WTC11 (cell line): Measurements from ENCODE around the gene INPP4B. TPM values are rescaled to one million over a fixed set of nuclear protein-coding genes. Genes with fewer than 3 reads are reported as not detected.

Source experiments
- ATAC-seq: fragments of 200-7000 bp; cut with Tn5 transposase; 2 replicates; pipeline ENCODE4 v1.10.0; 2021; ENCODE audit warnings: mild to moderate bottlenecking, moderate library complexity
- CTCF ChIA-PET: fragments of 300-600 bp; sonication (Branson Sonifier 250); formaldehyde crosslinking; loops from one replicate; lab custom pipeline; 2021; ENCODE audit warnings: antibody characterized with exemption; lab: Charles Lee
- POLR2A ChIA-PET: fragments of 350-600 bp; sonication (Branson Sonifier 250); formaldehyde crosslinking; loops from one replicate; lab custom pipeline; 2021; ENCODE audit warnings: antibody characterized with exemption; lab: Charles Lee
- DNase-seq: peaks from one replicate; pipeline ENCODE4 v3.0.0; 2021; ENCODE audit warnings: low spot score
- H3K27ac Mint-ChIP-seq: 2 replicates; pipeline ENCODE4 v1.8.0; 2021; ENCODE audit warnings: mixed read lengths
- H3K27me3 Mint-ChIP-seq: 2 replicates; pipeline ENCODE4 v1.8.0; 2021; ENCODE audit warnings: low read depth, mild to moderate bottlenecking, moderate library complexity, mixed read lengths
- H3K36me3 Mint-ChIP-seq: 2 replicates; pipeline ENCODE4 v1.8.0; 2021; ENCODE audit warnings: mixed read lengths
- H3K4me1 Mint-ChIP-seq: 2 replicates; pipeline ENCODE4 v1.8.0; 2022; ENCODE audit warnings: mixed read lengths
- H3K4me3 Mint-ChIP-seq: 2 replicates; pipeline ENCODE4 v1.8.0; 2021; ENCODE audit warnings: mild to moderate bottlenecking, moderate library complexity, mixed read lengths
- H3K9me3 Mint-ChIP-seq: 2 replicates; pipeline ENCODE4 v1.8.0; 2021; ENCODE audit warnings: mixed read lengths
- CREB1 ChIP-seq: sonication (generic); formaldehyde crosslinking; IDR thresholded peaks from 2 replicates; pipeline ENCODE4 v1.8.0; 2023; ENCODE audit warnings: mild to moderate bottlenecking, missing genetic modification reagents
- ELF4 ChIP-seq: sonication (generic); formaldehyde crosslinking; IDR thresholded peaks from 2 replicates; pipeline ENCODE4 v1.8.1; 2022; ENCODE audit warnings: low read depth, mild to moderate bottlenecking, moderate library complexity, missing genetic modification reagents
- FOXJ3 ChIP-seq: sonication (generic); formaldehyde crosslinking; IDR thresholded peaks from 2 replicates; pipeline ENCODE4 v1.9.0; 2021; ENCODE audit warnings: missing genetic modification reagents, mild to moderate bottlenecking, borderline replicate concordance
- FOXK1 ChIP-seq: sonication (generic); formaldehyde crosslinking; IDR thresholded peaks from 2 replicates; pipeline ENCODE4 v1.8.0; 2022; ENCODE audit warnings: mild to moderate bottlenecking, moderate library complexity, missing genetic modification reagents
- GRHL2 ChIP-seq: fragments of 250-450 bp; sonication (Bioruptor Pico); IDR thresholded peaks from 2 replicates; pipeline ENCODE4 v1.8.0; 2022; ENCODE audit warnings: mild to moderate bottlenecking, moderate library complexity; ENCODE audit not compliant: insufficient replicate concordance, severe bottlenecking
- IRF2 ChIP-seq: sonication (generic); formaldehyde crosslinking; IDR thresholded peaks from 2 replicates; pipeline ENCODE4 v1.8.0; 2022; ENCODE audit warnings: low read depth, missing genetic modification reagents, borderline replicate concordance
- JAZF1 ChIP-seq: fragments of 250-450 bp; sonication (Bioruptor Pico); IDR thresholded peaks from 2 replicates; pipeline ENCODE4 v1.9.0; 2021; ENCODE audit warnings: moderate library complexity, mild to moderate bottlenecking, inconsistent platforms
- JUN ChIP-seq: sonication (generic); formaldehyde crosslinking; IDR thresholded peaks from 2 replicates; pipeline ENCODE4 v1.8.0; 2023; ENCODE audit warnings: mild to moderate bottlenecking, missing genetic modification reagents
- KAT7 ChIP-seq: sonication (generic); formaldehyde crosslinking; IDR thresholded peaks from 2 replicates; pipeline ENCODE4 v1.8.1; 2023; ENCODE audit warnings: missing genetic modification reagents, mild to moderate bottlenecking, borderline replicate concordance
- MYBL2 ChIP-seq: sonication (generic); formaldehyde crosslinking; IDR thresholded peaks from 2 replicates; pipeline ENCODE4 v1.8.1; 2023; ENCODE audit warnings: mild to moderate bottlenecking, moderate library complexity, missing genetic modification reagents
- NFE2L1 ChIP-seq: sonication (generic); formaldehyde crosslinking; IDR thresholded peaks from 2 replicates; pipeline ENCODE4 v1.8.1; 2023; ENCODE audit warnings: missing genetic modification reagents
- NR2C2 ChIP-seq: sonication (generic); formaldehyde crosslinking; IDR thresholded peaks from 2 replicates; pipeline ENCODE4 v1.8.0; 2022; ENCODE audit warnings: mild to moderate bottlenecking, missing genetic modification reagents
- NR3C1 ChIP-seq: sonication (generic); formaldehyde crosslinking; conservative IDR thresholded peaks from 2 replicates; pipeline ENCODE4 v1.8.1; 2023; ENCODE audit warnings: low read depth, mild to moderate bottlenecking, missing genetic modification reagents
- OVOL2 ChIP-seq: fragments of 250-450 bp; sonication (Bioruptor Pico); IDR thresholded peaks from 2 replicates; pipeline ENCODE4 v1.9.0; 2021; ENCODE audit warnings: mild to moderate bottlenecking, borderline replicate concordance
- SMAD4 ChIP-seq: sonication (generic); formaldehyde crosslinking; IDR thresholded peaks from 2 replicates; pipeline ENCODE4 v1.8.0; 2022; ENCODE audit warnings: mild to moderate bottlenecking, missing genetic modification reagents
- SP1 ChIP-seq: sonication (generic); formaldehyde crosslinking; conservative IDR thresholded peaks from 2 replicates; pipeline ENCODE4 v1.8.1; 2022; ENCODE audit warnings: missing genetic modification reagents
- TEAD4 ChIP-seq: sonication (generic); formaldehyde crosslinking; IDR thresholded peaks from 2 replicates; pipeline ENCODE4 v1.8.0; 2022; ENCODE audit warnings: mild to moderate bottlenecking, missing genetic modification reagents
- TP53 ChIP-seq: sonication (generic); formaldehyde crosslinking; IDR thresholded peaks from 2 replicates; pipeline ENCODE4 v1.8.1; 2023; ENCODE audit warnings: mild to moderate bottlenecking, missing genetic modification reagents
- ZBTB21 ChIP-seq: sonication (generic); formaldehyde crosslinking; IDR thresholded peaks from 2 replicates; pipeline ENCODE4 v1.8.1; 2023; ENCODE audit warnings: mild to moderate bottlenecking, missing genetic modification reagents, borderline replicate concordance
- ZNF219 ChIP-seq: sonication (generic); formaldehyde crosslinking; IDR thresholded peaks from 2 replicates; pipeline ENCODE4 v1.8.0; 2023; ENCODE audit warnings: missing genetic modification reagents, mild to moderate bottlenecking, borderline replicate concordance
- ZNF232 ChIP-seq: sonication (generic); formaldehyde crosslinking; IDR thresholded peaks from 2 replicates; pipeline ENCODE4 v1.8.0; 2022; ENCODE audit warnings: mild to moderate bottlenecking, missing genetic modification reagents
- ZNF671 ChIP-seq: fragments of 250-450 bp; sonication (Bioruptor Pico); IDR thresholded peaks from 2 replicates; pipeline ENCODE4 v1.8.0; 2021; ENCODE audit warnings: mild to moderate bottlenecking
- total RNA-seq: library from RNA; stranded (reverse); gene quantifications from 3 replicates; pipeline ENCODE4 v1.2.3, GENCODE V29; 2021
- TF ChIP-seq, protein P1 (sequence below): fragments of 250-450 bp; sonication (Bioruptor Pico); IDR thresholded peaks from 2 replicates; pipeline ENCODE4 v1.9.0; 2021; ENCODE audit warnings: mild to moderate bottlenecking
- TF ChIP-seq, protein P2 (sequence below): sonication (generic); formaldehyde crosslinking; IDR thresholded peaks from 2 replicates; pipeline ENCODE4 v1.8.0; 2022; ENCODE audit warnings: mild to moderate bottlenecking, missing genetic modification reagents
- TF ChIP-seq, protein P3 (sequence below): sonication (generic); formaldehyde crosslinking; IDR thresholded peaks from 2 replicates; pipeline ENCODE4 v1.8.1; 2023; ENCODE audit warnings: mild to moderate bottlenecking, missing genetic modification reagents
- TF ChIP-seq, protein P4 (sequence below): sonication (generic); formaldehyde crosslinking; IDR thresholded peaks from 2 replicates; pipeline ENCODE4 v1.8.1; 2022; ENCODE audit warnings: low read depth, missing genetic modification reagents, borderline replicate concordance
- TF ChIP-seq, protein P5 (sequence below): fragments of 250-450 bp; sonication (Bioruptor Pico); IDR thresholded peaks from 2 replicates; pipeline ENCODE4 v1.8.0; 2021; ENCODE audit warnings: mild to moderate bottlenecking
- TF ChIP-seq, protein P6 (sequence below): fragments of 250-450 bp; sonication (Bioruptor Pico); IDR thresholded peaks from 2 replicates; pipeline ENCODE4 v1.9.0; 2021; ENCODE audit warnings: moderate library complexity, mild to moderate bottlenecking, inconsistent platforms, borderline replicate concordance
- TF ChIP-seq, protein P7 (sequence below): sonication (generic); formaldehyde crosslinking; IDR thresholded peaks from 2 replicates; pipeline ENCODE4 v1.8.0; 2023; ENCODE audit warnings: missing genetic modification reagents

Gene INPP4B
- total RNA-seq, 1 experiment from 2014 or later, result 0.92 TPM

DNA sequence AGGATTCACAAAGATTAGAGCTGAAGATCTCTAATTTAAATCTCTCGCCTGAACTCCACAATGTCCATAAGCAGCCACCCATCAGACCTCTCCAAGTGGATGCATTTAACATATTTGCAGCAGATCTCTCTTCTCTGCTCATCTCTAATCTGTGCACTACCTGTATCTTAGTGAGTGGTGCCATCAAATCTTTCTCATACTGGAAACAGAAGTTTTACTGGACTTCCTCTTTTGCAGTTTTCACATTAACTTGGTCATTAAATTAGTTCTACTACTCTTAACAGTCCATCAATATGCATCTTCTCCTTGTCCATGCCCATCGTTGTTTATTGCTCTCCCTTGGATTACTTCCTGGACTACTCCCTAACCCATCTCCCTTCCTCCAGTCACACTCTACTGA lies 721.2 kb downstream of the INPP4B start (continued):
- TF ChIP-seq, protein P1, sequence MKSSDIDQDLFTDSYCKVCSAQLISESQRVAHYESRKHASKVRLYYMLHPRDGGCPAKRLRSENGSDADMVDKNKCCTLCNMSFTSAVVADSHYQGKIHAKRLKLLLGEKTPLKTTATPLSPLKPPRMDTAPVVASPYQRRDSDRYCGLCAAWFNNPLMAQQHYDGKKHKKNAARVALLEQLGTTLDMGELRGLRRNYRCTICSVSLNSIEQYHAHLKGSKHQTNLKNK (CRISPR knock-in tag), result no peak
- no peak for TF ChIP-seq ELF4 (CRISPR knock-in tag)
- no peak for TF ChIP-seq GRHL2 (CRISPR knock-in tag)
- TF ChIP-seq CREB1 (CRISPR knock-in tag), result no peak
- no peak for TF ChIP-seq MYBL2 (CRISPR knock-in tag)
- no peak for TF ChIP-seq JAZF1 (CRISPR knock-in tag)
- TF ChIP-seq NFE2L1 (CRISPR knock-in tag), result no peak
- no peak for TF ChIP-seq KAT7 (CRISPR knock-in tag)
- no peak for TF ChIP-seq ZNF671 (CRISPR knock-in tag)

DNA sequence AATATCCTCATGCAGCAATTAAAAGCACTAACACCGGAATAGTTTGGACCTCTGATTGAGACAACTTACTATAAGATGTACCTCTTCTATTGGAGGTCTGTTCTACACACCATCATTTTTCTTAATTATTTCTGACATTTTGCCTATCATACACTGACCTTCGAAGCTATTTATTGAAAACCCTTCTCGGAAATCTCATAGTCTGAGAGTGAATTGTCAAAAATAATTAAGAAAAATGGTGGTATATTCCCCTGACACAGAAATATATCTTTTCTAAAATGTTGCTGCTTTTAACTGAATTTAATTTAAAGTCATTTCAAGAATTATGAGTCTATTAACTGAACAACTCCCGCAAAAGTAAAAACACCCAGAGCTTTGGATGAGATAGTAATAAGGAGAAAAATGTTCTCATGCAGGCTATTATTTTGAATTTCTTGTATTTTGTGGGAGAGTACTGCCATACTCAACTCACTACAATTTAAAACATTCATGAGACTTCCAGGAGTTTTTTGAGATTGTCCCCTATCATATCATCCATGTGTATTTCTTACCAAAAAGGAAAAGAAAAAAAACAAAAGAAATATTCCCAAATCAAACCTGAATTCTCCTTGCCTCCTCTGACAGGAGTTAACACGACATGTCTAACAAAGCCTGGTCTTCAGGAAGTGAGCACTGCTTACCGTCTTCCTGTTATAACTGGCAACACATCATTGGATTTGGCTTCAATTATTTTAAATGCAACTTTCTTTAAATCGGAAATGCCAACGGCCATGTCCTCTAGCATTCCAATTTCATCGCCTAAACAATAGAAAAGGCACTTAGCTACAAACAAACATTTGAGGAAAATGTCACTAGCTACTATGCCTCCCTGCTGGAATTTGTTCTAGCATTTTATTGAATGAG lies 724.4 kb downstream of the INPP4B start:
- Mint-ChIP-seq H3K27ac (no peak overlapping the region), H3K36me3 (no peaks in the 10 kb centered on the region), H3K27me3 (no peaks in the 10 kb centered on the region), H3K4me3 (no peak overlapping the region), H3K4me1 (peaks cover 6% of the 10 kb centered on the region), H3K9me3 (peaks cover 17% of the 10 kb centered on the region)
- ATAC-seq, result no peak
- ChIA-PET POLR2A (no interaction called here), CTCF (no interaction called here)
- DNase-seq, result no peak
- no peak for TF ChIP-seq ZBTB21
- TF ChIP-seq OVOL2 (CRISPR knock-in tag), result no peak
- TF ChIP-seq, protein P2, sequence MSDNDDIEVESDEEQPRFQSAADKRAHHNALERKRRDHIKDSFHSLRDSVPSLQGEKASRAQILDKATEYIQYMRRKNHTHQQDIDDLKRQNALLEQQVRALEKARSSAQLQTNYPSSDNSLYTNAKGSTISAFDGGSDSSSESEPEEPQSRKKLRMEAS, result no peak
- TF ChIP-seq SMAD4 (CRISPR knock-in tag), result no peak
- TF ChIP-seq, protein P3, sequence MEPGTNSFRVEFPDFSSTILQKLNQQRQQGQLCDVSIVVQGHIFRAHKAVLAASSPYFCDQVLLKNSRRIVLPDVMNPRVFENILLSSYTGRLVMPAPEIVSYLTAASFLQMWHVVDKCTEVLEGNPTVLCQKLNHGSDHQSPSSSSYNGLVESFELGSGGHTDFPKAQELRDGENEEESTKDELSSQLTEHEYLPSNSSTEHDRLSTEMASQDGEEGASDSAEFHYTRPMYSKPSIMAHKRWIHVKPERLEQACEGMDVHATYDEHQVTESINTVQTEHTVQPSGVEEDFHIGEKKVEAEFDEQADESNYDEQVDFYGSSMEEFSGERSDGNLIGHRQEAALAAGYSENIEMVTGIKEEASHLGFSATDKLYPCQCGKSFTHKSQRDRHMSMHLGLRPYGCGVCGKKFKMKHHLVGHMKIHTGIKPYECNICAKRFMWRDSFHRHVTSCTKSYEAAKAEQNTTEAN (CRISPR knock-in tag), result no peak
- no peak for TF ChIP-seq JUN (CRISPR knock-in tag)
- no peak for TF ChIP-seq NR3C1
- no peak for TF ChIP-seq FOXJ3 (CRISPR knock-in tag)

DNA sequence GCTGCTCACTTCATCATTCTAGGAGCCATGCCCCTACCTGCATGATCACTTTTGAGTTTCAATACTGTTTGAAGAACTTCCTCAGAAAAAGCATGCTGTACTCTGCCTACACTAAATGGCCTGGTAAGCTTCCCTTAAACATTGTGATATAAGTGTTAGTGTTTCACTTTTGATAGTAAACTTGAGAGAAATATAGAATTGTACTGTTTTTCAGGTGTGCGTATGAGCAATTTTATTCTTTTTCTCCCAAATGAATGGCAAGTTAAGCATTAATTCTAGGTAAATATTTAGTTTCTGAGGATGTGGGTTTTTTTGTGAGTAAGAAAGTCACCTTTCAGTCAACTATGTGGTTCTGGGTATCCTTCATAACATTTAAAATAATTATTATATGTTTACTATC lies 725.2 kb downstream of the INPP4B start:
- Mint-ChIP-seq H3K27ac (no peak overlapping the region), H3K4me3 (no peak overlapping the region), H3K27me3 (no peaks in the 10 kb centered on the region), H3K4me1 (peaks cover 6% of the 10 kb centered on the region), H3K9me3 (peaks cover 24% of the 10 kb centered on the region), H3K36me3 (no peaks in the 10 kb centered on the region)
- ATAC-seq, result no peak
- ChIA-PET CTCF (no interaction called here), POLR2A (no interaction called here)
- no peak for DNase-seq
- no peak for TF ChIP-seq IRF2
- no peak for TF ChIP-seq TP53 (CRISPR knock-in tag)
- no peak for TF ChIP-seq KAT7 (CRISPR knock-in tag)
- TF ChIP-seq NR2C2 (CRISPR knock-in tag), result no peak
- TF ChIP-seq, protein P4, sequence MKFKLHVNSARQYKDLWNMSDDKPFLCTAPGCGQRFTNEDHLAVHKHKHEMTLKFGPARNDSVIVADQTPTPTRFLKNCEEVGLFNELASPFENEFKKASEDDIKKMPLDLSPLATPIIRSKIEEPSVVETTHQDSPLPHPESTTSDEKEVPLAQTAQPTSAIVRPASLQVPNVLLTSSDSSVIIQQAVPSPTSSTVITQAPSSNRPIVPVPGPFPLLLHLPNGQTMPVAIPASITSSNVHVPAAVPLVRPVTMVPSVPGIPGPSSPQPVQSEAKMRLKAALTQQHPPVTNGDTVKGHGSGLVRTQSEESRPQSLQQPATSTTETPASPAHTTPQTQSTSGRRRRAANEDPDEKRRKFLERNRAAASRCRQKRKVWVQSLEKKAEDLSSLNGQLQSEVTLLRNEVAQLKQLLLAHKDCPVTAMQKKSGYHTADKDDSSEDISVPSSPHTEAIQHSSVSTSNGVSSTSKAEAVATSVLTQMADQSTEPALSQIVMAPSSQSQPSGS (CRISPR knock-in tag), result no peak
- TF ChIP-seq, protein P5, sequence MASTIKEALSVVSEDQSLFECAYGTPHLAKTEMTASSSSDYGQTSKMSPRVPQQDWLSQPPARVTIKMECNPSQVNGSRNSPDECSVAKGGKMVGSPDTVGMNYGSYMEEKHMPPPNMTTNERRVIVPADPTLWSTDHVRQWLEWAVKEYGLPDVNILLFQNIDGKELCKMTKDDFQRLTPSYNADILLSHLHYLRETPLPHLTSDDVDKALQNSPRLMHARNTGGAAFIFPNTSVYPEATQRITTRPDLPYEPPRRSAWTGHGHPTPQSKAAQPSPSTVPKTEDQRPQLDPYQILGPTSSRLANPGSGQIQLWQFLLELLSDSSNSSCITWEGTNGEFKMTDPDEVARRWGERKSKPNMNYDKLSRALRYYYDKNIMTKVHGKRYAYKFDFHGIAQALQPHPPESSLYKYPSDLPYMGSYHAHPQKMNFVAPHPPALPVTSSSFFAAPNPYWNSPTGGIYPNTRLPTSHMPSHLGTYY (CRISPR knock-in tag), result no peak
- TF ChIP-seq FOXK1, result no peak
- TF ChIP-seq, protein P6, sequence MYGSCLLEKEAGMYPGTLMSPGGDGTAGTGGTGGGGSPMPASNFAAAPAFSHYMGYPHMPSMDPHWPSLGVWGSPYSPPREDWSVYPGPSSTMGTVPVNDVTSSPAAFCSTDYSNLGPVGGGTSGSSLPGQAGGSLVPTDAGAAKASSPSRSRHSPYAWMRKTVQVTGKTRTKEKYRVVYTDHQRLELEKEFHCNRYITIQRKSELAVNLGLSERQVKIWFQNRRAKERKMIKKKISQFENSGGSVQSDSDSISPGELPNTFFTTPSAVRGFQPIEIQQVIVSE (CRISPR knock-in tag), result no peak
- TF ChIP-seq, protein P7, sequence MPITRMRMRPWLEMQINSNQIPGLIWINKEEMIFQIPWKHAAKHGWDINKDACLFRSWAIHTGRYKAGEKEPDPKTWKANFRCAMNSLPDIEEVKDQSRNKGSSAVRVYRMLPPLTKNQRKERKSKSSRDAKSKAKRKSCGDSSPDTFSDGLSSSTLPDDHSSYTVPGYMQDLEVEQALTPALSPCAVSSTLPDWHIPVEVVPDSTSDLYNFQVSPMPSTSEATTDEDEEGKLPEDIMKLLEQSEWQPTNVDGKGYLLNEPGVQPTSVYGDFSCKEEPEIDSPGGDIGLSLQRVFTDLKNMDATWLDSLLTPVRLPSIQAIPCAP, result no peak
- TF ChIP-seq ZNF219 (CRISPR knock-in tag), result no peak
- no peak for TF ChIP-seq ZNF232
- no peak for TF ChIP-seq SP1 (CRISPR knock-in tag)
- no peak for TF ChIP-seq TEAD4 (CRISPR knock-in tag)
